WTC11 (cell line): ENCODE measurements around the gene GOLGA6L7. TPM values are rescaled to one million over a fixed set of nuclear protein-coding genes. Genes with fewer than 3 reads are reported as not detected.

Source experiments
- ATAC-seq: fragments of 200-7000 bp; cut with Tn5 transposase; 2 replicates; pipeline ENCODE4 v1.10.0; 2021; ENCODE audit warnings: mild to moderate bottlenecking, moderate library complexity
- CTCF ChIA-PET: fragments of 300-600 bp; sonication (Branson Sonifier 250); formaldehyde crosslinking; loops from one replicate; lab custom pipeline; 2021; ENCODE audit warnings: antibody characterized with exemption; lab: Charles Lee
- POLR2A ChIA-PET: fragments of 350-600 bp; sonication (Branson Sonifier 250); formaldehyde crosslinking; loops from one replicate; lab custom pipeline; 2021; ENCODE audit warnings: antibody characterized with exemption; lab: Charles Lee
- DNase-seq: peaks from one replicate; pipeline ENCODE4 v3.0.0; 2021; ENCODE audit warnings: low spot score
- H3K27ac Mint-ChIP-seq: 2 replicates; pipeline ENCODE4 v1.8.0; 2021; ENCODE audit warnings: mixed read lengths
- H3K27me3 Mint-ChIP-seq: 2 replicates; pipeline ENCODE4 v1.8.0; 2021; ENCODE audit warnings: low read depth, mild to moderate bottlenecking, moderate library complexity, mixed read lengths
- H3K36me3 Mint-ChIP-seq: 2 replicates; pipeline ENCODE4 v1.8.0; 2021; ENCODE audit warnings: mixed read lengths
- H3K4me1 Mint-ChIP-seq: 2 replicates; pipeline ENCODE4 v1.8.0; 2022; ENCODE audit warnings: mixed read lengths
- H3K4me3 Mint-ChIP-seq: 2 replicates; pipeline ENCODE4 v1.8.0; 2021; ENCODE audit warnings: mild to moderate bottlenecking, moderate library complexity, mixed read lengths
- H3K9me3 Mint-ChIP-seq: 2 replicates; pipeline ENCODE4 v1.8.0; 2021; ENCODE audit warnings: mixed read lengths
- ATF1 ChIP-seq: sonication (generic); formaldehyde crosslinking; IDR thresholded peaks from 2 replicates; pipeline ENCODE4 v1.8.1; 2023; ENCODE audit warnings: mild to moderate bottlenecking, moderate library complexity, missing genetic modification reagents
- ATF2 ChIP-seq: sonication (generic); formaldehyde crosslinking; IDR thresholded peaks from 2 replicates; pipeline ENCODE4 v1.8.1; 2022; ENCODE audit warnings: low read depth, missing genetic modification reagents, borderline replicate concordance
- CBFB ChIP-seq: sonication (generic); formaldehyde crosslinking; IDR thresholded peaks from 2 replicates; pipeline ENCODE4 v1.8.1; 2022; ENCODE audit warnings: mild to moderate bottlenecking, low read depth, missing genetic modification reagents
- ELF4 ChIP-seq: sonication (generic); formaldehyde crosslinking; IDR thresholded peaks from 2 replicates; pipeline ENCODE4 v1.8.1; 2022; ENCODE audit warnings: low read depth, mild to moderate bottlenecking, moderate library complexity, missing genetic modification reagents
- ETV6 ChIP-seq: sonication (generic); formaldehyde crosslinking; IDR thresholded peaks from 2 replicates; pipeline ENCODE4 v1.8.1; 2022; ENCODE audit warnings: mild to moderate bottlenecking, missing genetic modification reagents
- FOXK1 ChIP-seq: sonication (generic); formaldehyde crosslinking; IDR thresholded peaks from 2 replicates; pipeline ENCODE4 v1.8.0; 2022; ENCODE audit warnings: mild to moderate bottlenecking, moderate library complexity, missing genetic modification reagents
- GTF2I ChIP-seq: fragments of 250-450 bp; sonication (Bioruptor Pico); conservative IDR thresholded peaks from 2 replicates; pipeline ENCODE4 v1.4.0; 2021; ENCODE audit warnings: mild to moderate bottlenecking
- IRF2 ChIP-seq: sonication (generic); formaldehyde crosslinking; IDR thresholded peaks from 2 replicates; pipeline ENCODE4 v1.8.0; 2022; ENCODE audit warnings: low read depth, missing genetic modification reagents, borderline replicate concordance
- MAX ChIP-seq: sonication (generic); formaldehyde crosslinking; IDR thresholded peaks from 2 replicates; pipeline ENCODE4 v1.8.0; 2022; ENCODE audit warnings: mild to moderate bottlenecking, missing genetic modification reagents
- MLX ChIP-seq: sonication (generic); formaldehyde crosslinking; IDR thresholded peaks from 2 replicates; pipeline ENCODE4 v1.8.1; 2023; ENCODE audit warnings: mild to moderate bottlenecking, missing genetic modification reagents, moderate library complexity
- MXD4 ChIP-seq: fragments of 250-450 bp; sonication (Bioruptor Pico); IDR thresholded peaks from 2 replicates; pipeline ENCODE4 v1.8.0; 2021; ENCODE audit warnings: mild to moderate bottlenecking, moderate library complexity, borderline replicate concordance
- OVOL2 ChIP-seq: fragments of 250-450 bp; sonication (Bioruptor Pico); IDR thresholded peaks from 2 replicates; pipeline ENCODE4 v1.9.0; 2021; ENCODE audit warnings: mild to moderate bottlenecking, borderline replicate concordance
- PREB ChIP-seq: sonication (generic); formaldehyde crosslinking; IDR thresholded peaks from 2 replicates; pipeline ENCODE4 v1.8.1; 2022; ENCODE audit warnings: mild to moderate bottlenecking, missing genetic modification reagents, moderate library complexity, borderline replicate concordance
- SOX15 ChIP-seq: fragments of 250-450 bp; sonication (Bioruptor Pico); IDR thresholded peaks from 2 replicates; pipeline ENCODE4 v1.9.0; 2021; ENCODE audit warnings: mild to moderate bottlenecking
- TP53 ChIP-seq: sonication (generic); formaldehyde crosslinking; IDR thresholded peaks from 2 replicates; pipeline ENCODE4 v1.8.1; 2023; ENCODE audit warnings: mild to moderate bottlenecking, missing genetic modification reagents
- ZBTB21 ChIP-seq: sonication (generic); formaldehyde crosslinking; IDR thresholded peaks from 2 replicates; pipeline ENCODE4 v1.8.1; 2023; ENCODE audit warnings: mild to moderate bottlenecking, missing genetic modification reagents, borderline replicate concordance
- ZNF423 ChIP-seq: fragments of 250-450 bp; sonication (Bioruptor Pico); IDR thresholded peaks from 2 replicates; pipeline ENCODE4 v2.1.2; 2022; ENCODE audit warnings: mild to moderate bottlenecking, moderate library complexity
- ZNF532 ChIP-seq: fragments of 250-450 bp; sonication (Bioruptor Pico); IDR thresholded peaks from 2 replicates; pipeline ENCODE4 v1.9.0; 2021; ENCODE audit warnings: mild to moderate bottlenecking, borderline replicate concordance
- total RNA-seq: library from RNA; stranded (reverse); gene quantifications from 3 replicates; pipeline ENCODE4 v1.2.3, GENCODE V29; 2021

GOLGA6L7 gene
- total RNA-seq, 1 experiment from 2014 or later: not detected

GRCh38 chr15:28876845-28877185 is 28.4 kb upstream of the GOLGA6L7 start (continued):
- no peak for TF ChIP-seq MXD4
- no peak for TF ChIP-seq ATF1 (CRISPR knock-in tag)
- no peak for TF ChIP-seq MAX (CRISPR knock-in tag)
- TF ChIP-seq ATF2 (CRISPR knock-in tag): no peak

GRCh38 chr15:28876131-28876844 is 27.8 kb upstream of the GOLGA6L7 start:
- Mint-ChIP-seq H3K9me3 (peaks cover 8% of the 10 kb centered on the region), H3K27me3 (peaks cover 26% of the 10 kb centered on the region), H3K4me3 (peak overlapping the region; percentile 33; the same call in 1 of the 2 replicates), H3K36me3 (no peaks in the 10 kb centered on the region), H3K4me1 (peaks cover 13% of the 10 kb centered on the region), H3K27ac (no peak overlapping the region)
- peak; percentile 40 for DNase-seq
- ChIA-PET POLR2A (no interaction called here), CTCF (interaction anchor here (0.6 to 1.4 kb wide), 5 partner anchors 10 to 226 kb away, joined by 3 read pairs; partner anchors contain the start of gene APBA2)
- ATAC-seq: peak; percentile 73
- TF ChIP-seq GTF2I (CRISPR knock-in tag): no peak
- 0 out of 2 replicates have a peak, but pooled peaks have one; percentile 40 for TF ChIP-seq TP53 (CRISPR knock-in tag)
- TF ChIP-seq ZNF423 (CRISPR knock-in tag): peak; percentile 72
- no peak for TF ChIP-seq ZBTB21 (CRISPR knock-in tag)
- TF ChIP-seq SOX15 (CRISPR knock-in tag): no peak

GRCh38 chr15:28875461-28876000 is 27.1 kb upstream of the GOLGA6L7 start:
- TF ChIP-seq TP53 (CRISPR knock-in tag) (no peak), FOXK1 (CRISPR knock-in tag) (no peak), CBFB (CRISPR knock-in tag) (no peak), OVOL2 (CRISPR knock-in tag) (no peak), ETV6 (CRISPR knock-in tag) (no peak), ELF4 (no peak), ZNF532 (CRISPR knock-in tag) (no peak), MLX (CRISPR knock-in tag) (no peak), PREB (CRISPR knock-in tag) (no peak), IRF2 (no peak)
- ChIA-PET CTCF (interaction anchor here (1.0 to 1.4 kb wide), 4 partner anchors 10 to 227 kb away, joined by 3 read pairs; partner anchors contain the start of gene APBA2), POLR2A (no interaction called here)
- Mint-ChIP-seq H3K27ac (no peak overlapping the region), H3K4me3 (peak overlapping the region; percentile 33; the same call in 1 of the 2 replicates), H3K27me3 (peaks cover 26% of the 10 kb centered on the region), H3K9me3 (peaks cover 11% of the 10 kb centered on the region), H3K4me1 (peaks cover 13% of the 10 kb centered on the region), H3K36me3 (no peaks in the 10 kb centered on the region)
- ATAC-seq: no peak
- DNase-seq: no peak
